GM21529 (cell line): Measurements from ENCODE around the gene SYCE3.
"Not testable (repeated sequence)": the region's sequence is repeated elsewhere in the genome, so short reads cannot be mapped to it uniquely, and the experiment has no call there.

Experiments
- ATAC-seq: cut with Tn5 transposase; IDR thresholded peaks from one replicate; pipeline ENCODE4 v1.9.1; 2021; ENCODE audit not compliant: unreplicated experiment

Gene SYCE3, protein sequence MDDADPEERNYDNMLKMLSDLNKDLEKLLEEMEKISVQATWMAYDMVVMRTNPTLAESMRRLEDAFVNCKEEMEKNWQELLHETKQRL

DNA sequence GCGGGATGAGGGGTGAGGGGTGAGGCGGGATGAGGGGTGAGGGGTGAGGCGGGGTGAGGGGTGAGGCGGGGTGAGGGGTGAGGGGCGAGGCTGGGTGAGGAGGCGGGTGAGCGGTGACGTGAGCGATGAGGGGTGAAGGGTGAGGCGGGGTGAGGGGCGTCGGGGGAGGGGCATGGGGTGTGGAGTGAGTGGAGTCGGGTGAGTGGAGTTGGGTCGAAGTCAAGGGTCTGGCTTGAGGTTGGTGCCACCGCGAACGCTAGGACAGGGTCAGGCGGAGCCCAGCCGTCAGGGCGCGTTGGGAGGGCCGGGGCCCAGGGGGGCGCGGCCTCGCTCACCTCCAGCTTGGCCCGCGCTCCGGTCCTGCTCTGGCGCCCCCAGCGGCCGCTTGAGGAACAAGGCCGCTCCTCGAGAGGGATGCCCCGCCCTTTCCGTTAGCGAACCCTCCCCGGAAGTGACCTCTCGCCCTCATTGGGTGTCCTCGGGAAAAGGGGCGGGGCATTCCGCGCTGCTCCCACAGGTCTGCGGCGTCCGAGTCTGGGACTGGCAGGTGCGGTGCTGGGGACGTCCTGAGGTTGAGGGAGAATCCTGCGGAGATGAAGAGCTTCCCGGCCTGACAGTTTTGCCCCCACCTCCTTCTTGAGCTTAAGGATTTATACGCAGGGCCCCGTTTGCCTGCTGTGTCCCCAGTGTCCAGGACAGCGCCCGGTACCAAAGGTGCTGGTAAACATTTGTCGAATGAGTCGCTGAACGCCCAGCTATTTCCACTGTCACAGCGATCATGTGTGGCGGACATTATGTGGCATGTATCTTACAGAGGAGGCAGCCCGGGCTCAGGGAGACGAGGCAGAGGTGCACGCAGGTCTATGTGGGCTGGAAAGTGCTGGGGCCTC, at the start of gene SYCE3:
TSS of gene SYCE3 (minus strand) at position 397 of the 890 bp plus-strand sequence. CDS start 6,514 bp downstream, outside the sequence.
- ATAC-seq: peak; percentile 91

DNA sequence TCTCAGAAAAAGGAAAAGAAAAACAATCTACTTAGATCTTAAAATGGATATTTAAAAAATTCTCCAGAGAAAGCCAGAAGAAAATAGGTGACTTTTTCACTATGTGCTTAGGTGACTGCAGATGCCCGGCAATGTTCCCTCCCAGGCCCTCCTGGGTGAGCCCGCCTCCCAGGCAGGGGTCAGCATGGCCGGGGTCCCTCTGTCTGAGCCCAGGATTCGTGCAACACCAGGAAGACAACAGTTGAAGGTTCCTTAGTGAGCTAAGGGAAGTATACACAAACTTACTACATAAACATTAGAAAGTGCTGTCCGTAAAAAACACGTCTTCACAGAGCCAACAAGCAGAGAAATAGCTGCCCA, 49.4 kb upstream of the SYCE3 start:
- ATAC-seq: no peak

DNA sequence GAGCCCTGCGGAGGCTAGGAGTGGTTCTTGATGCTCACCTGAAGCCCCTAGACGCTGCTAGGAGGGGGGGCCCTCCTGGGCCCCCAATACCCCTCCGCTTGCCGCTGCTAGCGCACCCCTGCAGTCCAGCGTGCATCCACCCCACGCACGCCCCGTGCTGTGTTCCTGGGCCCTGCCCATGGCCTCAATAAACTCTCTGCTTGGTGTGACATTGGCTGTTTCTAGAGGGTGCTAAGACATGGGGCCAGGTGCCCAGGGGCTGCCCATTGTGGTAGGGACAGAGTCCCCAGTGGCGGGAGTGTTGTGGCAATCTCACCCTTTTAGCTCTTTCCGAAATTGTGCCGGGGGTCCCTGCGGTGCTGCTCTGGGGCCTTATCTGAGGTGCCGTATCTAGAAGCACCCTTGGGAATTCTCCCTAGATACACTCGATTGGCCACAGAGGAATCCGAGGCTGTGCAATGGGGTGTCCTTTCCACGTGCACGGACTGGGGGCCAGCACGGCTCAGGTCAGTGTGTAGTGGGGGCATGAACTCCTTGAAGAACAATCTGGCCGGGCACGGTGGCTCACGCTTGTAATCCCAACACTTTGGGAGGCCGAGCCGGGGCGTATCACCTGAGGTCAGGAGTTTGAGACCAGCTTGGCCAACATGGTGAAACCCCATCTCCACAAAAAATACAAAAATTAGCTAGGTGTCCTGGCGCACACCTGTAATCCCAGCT, 48.8 kb upstream of the SYCE3 start:
- ATAC-seq: no peak

DNA sequence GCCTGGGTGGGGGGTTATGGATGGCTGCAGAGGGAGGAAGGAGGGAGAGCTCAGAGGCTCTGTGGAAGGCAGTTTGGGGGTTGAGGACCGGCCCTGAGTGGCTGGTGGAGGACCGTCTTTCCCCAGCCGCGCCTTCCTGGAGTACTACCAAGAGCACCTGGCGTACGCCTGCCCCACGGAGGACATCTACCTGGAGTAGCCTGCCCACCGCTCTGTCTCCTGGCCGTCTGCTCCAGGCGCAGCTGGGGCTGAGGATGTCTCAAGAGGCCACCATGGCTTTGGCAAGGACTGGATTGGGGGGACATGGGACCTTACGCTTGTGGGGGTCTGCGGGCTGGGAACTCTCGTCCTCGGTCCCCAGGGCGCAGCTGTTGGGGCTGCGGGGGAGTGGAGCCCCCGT, 47.9 kb upstream of the SYCE3 start:
- no peak for ATAC-seq

DNA sequence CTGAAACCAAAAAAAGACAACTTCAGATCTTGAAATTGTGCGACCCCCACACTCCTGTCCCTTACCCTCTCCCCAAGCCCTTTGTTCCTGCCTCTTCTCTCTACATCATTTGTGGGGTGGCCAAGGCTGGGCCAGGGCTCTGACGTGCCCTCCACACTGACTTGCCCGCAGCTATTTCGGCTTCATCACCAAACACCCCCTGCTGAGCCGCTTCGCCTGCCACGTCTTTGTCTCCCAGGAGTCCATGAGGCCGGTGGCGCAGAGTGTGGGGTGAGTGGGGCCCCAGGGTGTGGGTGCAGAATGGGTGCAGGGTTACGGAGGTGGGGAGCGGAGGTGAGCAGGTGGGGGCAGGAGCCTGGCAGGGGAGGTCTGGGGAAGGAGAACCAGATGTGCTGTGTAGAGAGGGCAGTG, 47.3 kb upstream of the SYCE3 start:
- no peak for ATAC-seq

DNA sequence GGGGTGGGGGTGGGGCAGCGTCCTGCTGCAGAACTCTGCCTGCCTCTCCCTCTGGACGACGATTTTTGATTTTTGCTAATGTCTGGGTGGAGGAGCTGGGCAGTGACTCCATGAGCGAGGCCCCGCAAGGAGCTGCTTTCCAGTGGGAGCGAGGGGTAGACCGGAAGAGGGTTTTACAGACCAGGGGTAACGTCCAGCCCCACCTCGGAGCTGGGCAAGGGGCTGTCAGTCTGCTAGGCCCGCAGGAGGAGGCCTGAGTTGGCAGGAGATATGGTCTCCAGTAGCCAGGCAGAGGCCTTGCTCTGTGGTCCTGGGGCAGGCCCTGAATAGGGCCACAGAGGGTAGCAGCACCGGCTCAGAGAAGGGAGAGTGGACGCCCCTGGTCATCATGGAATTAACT, 46.9 kb upstream of the SYCE3 start:
- ATAC-seq: no peak

DNA sequence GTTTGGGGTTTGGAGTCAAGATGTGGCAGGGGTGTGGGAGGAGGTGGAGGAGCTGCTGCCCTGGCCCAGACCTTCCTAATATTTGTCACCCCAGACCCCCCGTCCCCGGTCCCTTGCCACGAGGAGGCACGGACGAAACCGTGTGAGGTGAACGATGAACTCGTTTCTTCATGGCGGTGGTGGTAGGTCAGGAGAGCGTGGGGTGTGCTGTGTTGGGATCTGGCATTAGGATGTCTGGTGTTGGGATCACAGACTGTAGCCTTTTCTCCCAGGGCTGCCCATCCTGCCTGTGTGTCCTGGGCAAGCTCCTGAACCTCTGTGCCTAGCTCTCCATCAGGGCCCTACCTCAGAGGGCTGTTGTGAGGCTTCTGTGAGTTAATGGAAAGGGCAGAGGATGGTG, 46.3 kb upstream of the SYCE3 start:
- ATAC-seq: no peak

DNA sequence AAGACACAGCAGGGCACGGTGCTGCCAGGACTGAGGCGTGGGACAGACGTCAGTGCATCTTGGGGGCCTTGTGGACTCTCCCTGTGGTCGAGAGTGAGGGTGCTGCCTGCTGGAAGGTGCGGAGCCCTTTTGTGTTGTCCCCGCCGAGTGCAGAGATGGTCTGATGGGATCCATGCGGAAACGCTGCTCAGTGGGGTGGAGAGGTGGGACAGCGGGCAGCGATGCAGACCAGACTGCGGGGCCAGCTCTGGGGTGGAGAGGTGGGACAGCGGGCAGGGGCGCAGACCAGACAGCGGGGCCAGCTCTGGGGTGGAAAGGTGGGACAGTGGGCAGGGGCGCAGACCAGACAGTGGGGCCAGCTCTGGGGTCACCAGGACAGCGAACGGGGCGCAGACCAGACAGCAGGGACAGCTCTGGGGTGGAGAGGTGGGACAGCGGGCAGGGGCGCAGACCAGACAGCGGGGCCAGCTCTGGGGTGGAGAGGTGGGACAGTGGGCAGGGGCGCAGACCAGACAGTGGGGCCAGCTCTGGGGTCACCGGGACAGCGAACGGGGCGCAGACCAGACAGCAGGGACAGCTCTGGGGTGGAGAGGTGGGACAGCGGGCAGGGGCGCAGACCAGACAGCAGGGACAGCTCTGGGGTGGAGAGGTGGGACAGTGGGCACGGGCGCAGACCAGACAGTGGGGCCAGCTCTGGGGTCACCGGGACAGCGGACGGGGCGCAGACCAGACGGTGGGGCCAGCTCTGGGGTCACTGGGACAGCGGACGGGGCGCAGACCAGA, 45.5 kb upstream of the SYCE3 start:
- ATAC-seq: not testable (repeated sequence)

DNA sequence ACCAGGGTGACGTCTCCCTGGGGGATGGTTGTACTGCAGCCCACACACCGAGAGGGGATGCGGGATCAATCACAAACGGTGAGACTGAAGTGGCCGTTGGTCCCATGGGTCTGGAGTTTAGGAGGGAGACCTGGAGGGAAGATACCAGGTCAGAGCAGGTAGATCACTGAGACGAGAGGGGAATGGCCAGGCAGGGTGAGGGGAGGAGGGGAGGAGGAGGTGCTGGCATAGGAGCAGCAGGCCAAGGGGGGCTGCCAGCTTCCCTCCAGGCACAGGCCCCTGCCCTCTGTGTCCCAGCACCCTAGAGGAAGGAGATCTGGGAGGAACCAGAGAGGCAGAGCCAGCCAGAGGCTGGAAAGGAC, 44.9 kb upstream of the SYCE3 start:
- ATAC-seq: no peak

DNA sequence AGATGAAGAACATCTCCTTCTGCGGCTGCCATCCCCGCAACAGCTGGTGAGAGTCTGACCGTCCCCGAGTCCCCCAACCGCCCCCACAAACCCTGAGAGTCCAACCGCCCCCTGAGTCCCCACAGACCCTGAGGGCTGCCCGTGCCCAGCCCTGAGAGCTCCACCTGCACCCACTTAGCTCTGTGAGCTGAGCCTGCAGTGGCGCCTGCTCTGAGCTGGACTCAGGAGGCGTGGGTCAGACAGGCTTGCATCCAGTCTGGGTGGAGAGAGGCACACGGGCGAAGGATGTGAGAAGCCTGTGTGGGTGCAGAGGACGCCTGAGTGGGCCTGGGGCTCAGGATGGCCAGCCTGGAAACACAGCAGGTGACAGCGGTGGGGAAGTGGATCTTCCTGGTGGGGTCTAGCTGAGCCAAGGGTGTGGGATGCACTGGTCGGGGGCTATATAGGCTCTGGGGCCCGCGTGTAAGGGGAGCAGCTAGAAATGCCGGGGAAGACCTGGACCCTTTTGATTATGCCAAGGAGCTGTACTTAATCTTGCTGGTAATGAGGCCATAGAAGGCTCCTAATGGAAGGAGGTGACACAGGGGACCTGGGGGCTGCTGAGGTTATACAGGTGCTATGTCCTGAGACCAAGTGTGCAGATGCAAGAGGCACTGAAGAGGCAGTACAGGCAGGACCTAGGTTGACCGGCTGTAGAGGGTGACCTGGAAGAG, 44.4 kb upstream of the SYCE3 start:
- no peak for ATAC-seq

DNA sequence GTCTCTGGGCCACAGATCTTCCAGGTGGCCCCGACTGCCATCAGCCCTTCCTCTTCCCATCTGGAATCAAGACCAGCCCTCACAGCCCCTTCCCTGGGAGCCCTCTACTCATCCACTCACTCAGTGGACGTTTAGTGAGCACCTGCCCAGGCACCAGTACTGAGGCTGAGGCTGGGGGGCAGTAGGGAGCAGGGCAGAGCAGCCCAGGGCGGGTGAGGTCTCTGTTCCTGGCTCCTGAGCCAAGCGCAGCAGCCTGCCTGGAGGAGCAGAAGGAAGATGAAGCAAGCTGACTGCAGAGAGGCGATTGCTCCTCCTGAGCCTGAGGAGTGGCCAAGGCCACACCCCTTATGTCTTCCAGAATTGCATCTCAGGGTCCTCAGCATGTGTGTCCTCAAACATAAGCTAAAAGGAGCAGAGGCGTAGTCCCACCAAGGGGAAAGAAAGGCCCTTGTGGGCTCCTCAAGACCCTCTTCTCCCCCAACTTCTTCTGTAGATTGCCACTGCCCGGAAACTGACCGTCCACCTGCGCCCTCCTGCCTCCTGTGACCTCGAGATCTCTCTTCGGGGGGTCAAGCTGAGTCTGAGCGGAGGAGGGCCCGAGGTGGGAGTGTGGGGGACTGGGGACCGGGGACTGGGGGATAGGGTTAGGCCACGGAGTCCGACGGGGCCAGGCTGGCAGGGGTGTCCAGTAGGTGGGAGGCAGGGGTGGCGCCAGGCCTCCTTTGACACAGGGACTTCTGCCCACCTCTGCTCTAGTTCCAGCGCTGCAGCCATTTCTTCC, 43.6 kb upstream of the SYCE3 start:
- ATAC-seq: no peak

DNA sequence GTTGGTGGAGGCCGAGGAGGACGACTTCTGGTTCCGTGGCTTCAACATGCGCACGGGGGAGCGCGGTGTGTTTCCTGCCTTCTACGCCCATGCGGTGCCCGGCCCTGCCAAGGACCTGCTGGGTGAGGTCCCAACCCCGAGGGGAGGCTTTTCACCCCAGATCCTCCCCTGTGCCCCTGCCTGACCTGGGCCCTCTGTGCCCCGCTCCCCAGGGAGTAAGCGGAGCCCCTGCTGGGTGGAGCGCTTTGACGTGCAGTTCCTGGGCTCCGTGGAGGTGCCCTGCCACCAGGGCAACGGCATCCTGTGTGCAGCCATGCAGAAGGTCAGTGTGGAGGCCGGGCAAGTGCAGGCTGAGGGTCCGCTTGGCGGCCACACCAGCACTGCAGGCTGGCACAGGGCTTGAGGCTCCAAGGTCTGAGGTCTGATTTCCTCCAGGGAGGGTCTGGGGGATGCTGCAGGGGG, 42.9 kb upstream of the SYCE3 start:
- no peak for ATAC-seq

DNA sequence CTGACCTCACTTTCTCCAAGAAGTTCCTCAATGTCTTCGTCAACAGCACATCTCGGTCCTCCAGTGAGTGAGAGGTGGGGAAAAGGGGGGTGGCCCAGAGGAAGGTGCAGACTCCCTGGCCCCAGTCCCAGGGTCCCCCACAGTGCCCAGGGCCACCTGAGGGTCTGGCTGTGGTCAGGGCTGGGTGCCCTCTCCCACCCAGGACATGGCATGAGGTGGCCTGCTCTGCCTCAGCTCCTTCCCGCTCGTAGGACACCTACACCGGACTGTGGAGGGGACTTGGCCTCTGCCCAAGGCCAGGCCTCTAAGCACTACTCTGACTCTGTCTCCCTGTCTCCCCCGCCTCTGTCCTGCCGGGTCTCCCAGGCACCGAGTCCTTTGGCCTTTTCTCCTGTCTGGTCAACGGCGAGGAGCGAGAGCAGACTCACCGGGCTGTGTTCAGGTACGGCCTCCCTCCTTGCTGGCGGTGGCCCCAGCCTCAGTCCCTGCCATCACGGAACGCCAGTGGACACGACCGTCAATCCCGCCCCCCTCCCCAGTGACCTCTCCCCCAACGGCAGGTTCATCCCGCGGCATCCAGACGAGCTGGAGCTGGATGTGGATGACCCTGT, 42.4 kb upstream of the SYCE3 start:
- ATAC-seq: no peak

DNA sequence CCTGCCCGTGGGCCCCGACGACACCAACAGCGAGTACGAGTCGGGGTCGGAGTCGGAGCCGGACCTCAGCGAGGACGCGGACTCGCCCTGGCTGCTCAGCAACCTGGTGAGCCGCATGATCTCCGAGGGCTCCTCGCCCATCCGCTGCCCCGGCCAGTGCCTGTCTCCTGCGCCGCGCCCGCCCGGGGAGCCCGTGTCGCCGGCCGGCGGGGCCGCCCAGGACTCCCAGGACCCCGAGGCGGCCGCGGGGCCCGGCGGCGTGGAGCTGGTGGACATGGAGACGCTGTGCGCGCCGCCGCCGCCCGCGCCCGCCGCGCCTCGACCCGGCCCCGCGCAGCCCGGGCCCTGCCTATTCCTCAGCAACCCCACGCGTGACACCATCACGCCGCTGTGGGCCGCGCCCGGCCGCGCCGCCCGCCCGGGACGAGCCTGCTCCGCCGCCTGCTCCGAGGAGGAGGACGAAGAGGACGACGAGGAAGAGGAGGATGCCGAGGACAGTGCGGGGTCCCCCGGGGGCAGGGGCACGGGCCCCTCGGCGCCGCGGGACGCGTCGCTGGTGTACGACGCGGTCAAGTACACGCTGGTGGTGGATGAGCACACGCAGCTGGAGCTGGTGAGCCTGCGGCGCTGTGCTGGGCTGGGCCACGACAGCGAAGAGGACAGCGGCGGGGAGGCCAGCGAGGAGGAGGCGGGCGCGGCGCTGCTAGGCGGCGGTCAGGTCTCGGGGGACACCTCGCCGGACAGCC, 41.7 kb upstream of the SYCE3 start:
- ATAC-seq: no peak

DNA sequence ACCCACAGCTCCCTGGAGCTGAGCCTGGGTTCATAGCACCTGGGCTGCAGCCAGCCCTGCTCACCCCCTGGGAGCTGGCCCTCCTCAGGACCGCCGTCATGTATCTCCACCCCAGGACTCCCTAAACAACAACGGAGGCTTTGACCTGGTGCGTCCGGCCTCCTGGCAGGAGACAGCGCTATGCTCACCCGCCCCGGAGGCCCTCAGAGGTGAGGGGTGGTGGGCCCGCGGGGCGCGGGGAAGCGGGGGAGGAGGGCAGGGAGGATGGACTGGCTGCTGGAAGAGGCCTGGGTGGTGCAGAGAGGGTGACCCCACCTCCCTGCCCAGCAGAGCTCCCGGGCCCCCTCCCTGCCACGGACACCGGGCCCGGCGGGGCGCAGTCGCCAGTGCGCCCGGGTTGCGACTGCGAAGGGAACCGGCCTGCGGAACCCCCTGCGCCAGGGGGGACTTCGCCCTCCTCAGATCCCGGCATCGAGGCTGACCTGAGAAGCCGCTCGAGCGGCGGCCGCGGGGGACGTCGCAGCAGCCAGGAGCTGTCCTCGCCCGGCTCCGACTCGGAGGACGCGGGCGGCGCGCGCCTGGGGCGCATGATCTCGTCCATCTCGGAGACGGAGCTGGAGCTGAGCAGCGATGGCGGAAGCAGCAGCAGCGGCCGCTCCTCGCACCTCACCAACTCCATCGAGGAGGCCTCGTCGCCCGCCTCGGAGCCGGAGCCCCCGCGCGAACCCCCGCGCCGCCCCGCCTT, 41.0 kb upstream of the SYCE3 start:
- ATAC-seq: no peak

DNA sequence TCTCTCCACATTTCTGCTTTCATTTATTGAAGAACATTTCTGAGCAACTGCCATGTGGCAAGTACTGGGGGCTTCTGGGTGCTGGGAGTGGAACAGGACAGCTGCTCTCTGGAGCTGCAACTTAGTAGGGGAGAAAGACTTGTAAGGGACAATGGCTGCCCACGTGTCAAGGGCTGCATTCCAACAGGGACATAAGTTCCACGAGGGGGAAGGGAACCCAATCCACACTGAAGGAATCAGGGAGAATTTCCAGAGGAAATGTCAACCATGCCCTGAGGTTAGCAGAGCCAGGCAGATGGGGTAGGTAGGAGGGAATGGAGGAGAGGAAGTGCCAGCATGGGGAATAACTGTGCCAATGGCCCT, 39.6 kb upstream of the SYCE3 start:
- ATAC-seq: no peak

DNA sequence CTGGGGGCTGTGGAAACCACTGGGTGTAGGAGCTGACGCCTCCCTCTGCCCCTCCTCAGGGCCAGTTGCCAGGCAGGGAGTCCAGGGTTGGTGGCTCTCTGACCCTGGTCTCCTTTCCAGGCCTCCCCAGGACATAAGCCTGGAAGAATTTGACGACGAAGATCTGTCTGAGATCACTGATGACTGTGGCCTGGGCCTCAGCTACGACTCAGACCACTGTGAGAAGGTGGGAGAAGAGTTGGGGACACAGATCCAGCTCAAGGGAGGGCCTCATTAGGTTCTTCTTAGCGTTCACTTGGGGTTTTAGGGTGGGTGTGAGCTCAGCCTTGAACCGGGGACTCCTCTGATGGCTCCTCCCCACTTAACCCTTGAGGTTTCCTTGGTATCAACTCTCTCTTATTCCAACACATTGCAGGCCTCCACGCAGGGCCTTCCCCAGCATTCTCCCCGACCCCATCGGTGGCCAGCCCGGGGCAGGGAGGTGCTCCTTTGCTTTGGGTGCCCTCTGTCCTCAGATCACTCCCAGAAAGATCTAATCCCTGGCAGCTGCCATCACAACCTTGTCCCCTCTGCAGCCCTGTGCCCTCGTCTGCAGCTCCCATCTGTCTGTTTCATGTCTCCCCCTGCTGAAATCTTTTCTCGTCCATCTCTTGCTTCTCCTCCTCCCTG, 39.1 kb upstream of the SYCE3 start:
- ATAC-seq: no peak
